H1 (cell line): ENCODE results near the gene TRIP13. TPM values are rescaled to one million over a fixed set of nuclear protein-coding genes. Genes with fewer than 3 reads are reported as not detected.
"Not testable (repeated sequence)": the region's sequence is repeated elsewhere in the genome, so short reads cannot be mapped to it uniquely, and the experiment has no call there.

Experiments
- CTCF ChIA-PET: fragments of 300-600 bp; sonication (Branson Sonifier 250); formaldehyde crosslinking; loops from one replicate; lab custom pipeline; 2021; ENCODE audit not compliant: partially characterized antibody; lab: Charles Lee
- POLR2A ChIA-PET: fragments of 300-600 bp; sonication (Branson Sonifier 250); formaldehyde crosslinking; loops from one replicate; lab custom pipeline; 2021; ENCODE audit warnings: inconsistent platforms; ENCODE audit not compliant: partially characterized antibody; lab: Charles Lee
- DNase-seq, 2 experiments: peaks; one replicate each; pipeline versions ENCODE4 v3.0.0 to v3.0.0-alpha.2; 2010 to 2022; ENCODE audit warnings: low spot score in 2 of 2, low read depth in 1 of 2, mixed read lengths in 1 of 2
- FAIRE-seq: peaks from 2 replicates; lab custom pipeline; 2011; peaks lifted over from hg19 to GRCh38; lab: Jason Lieb, UNC
- H2AFZ ChIP-seq: 2 replicates; pipeline ENCODE4 v1.8.1; 2012; ENCODE audit warnings: low read length, inconsistent platforms
- H2AK5ac ChIP-seq: 2 replicates; pipeline ENCODE4 v1.6.1; 2013; ENCODE audit warnings: low read depth, low read length
- H2BK120ac ChIP-seq: replicated peaks from 2 replicates; pipeline ENCODE3; 2013; ENCODE audit warnings: low read depth, low read length, inconsistent platforms
- H2BK12ac ChIP-seq: 2 replicates; pipeline ENCODE4 v1.6.1; 2013; ENCODE audit warnings: low read depth, low read length
- H2BK15ac ChIP-seq: 2 replicates; pipeline ENCODE4 v1.6.1; 2013; ENCODE audit warnings: low read length
- H2BK20ac ChIP-seq: 2 replicates; pipeline ENCODE4 v1.6.1; 2013; ENCODE audit warnings: low read length
- H2BK5ac ChIP-seq: 2 replicates; pipeline ENCODE4 v1.6.1; 2013; ENCODE audit warnings: low read depth, low read length
- H3K14ac ChIP-seq: 2 replicates; pipeline ENCODE4 v1.6.1; 2013; ENCODE audit warnings: inconsistent platforms; ENCODE audit not compliant: insufficient read length
- H3K18ac ChIP-seq: 2 replicates; pipeline ENCODE4 v1.6.1; 2013; ENCODE audit warnings: low read length; ENCODE audit errors: extremely low read depth
- H3K23ac ChIP-seq: 2 replicates; pipeline ENCODE4 v1.6.1; 2013; ENCODE audit warnings: inconsistent platforms; ENCODE audit not compliant: insufficient read length
- H3K23me2 ChIP-seq: 2 replicates; pipeline ENCODE4 v1.6.1; 2013; ENCODE audit warnings: low read depth, low read length
- H3K27ac ChIP-seq: 2 replicates; pipeline ENCODE4 v1.6.1; 2011; ENCODE audit warnings: low read depth, low read length, inconsistent platforms
- H3K27me3 ChIP-seq, 4 experiments: replicated peaks in 1 of 4; 1 replicate in 1 of 4; 2 replicates in 3 of 4; pipeline versions ENCODE4 v1.6.1 to v1.8.1; 2011 to 2013; ENCODE audit warnings: low read length in 3 of 4, mild to moderate bottlenecking in 3 of 4, inconsistent platforms in 2 of 4, mixed read lengths in 2 of 4, moderate library complexity in 1 of 4; ENCODE audit not compliant: control insufficient read depth in 3 of 4, insufficient read depth in 3 of 4; ENCODE audit errors: extremely low read depth in 1 of 4
- H3K36me3 ChIP-seq, 4 experiments: 2 replicates each; pipeline versions ENCODE4 v1.6.1 to v1.8.1; 2011 to 2013; ENCODE audit warnings: mild to moderate bottlenecking in 4 of 4, low read length in 3 of 4, moderate library complexity in 2 of 4, control low read depth in 1 of 4, inconsistent platforms in 1 of 4; ENCODE audit not compliant: insufficient read depth in 4 of 4, control insufficient read depth in 2 of 4
- H3K4ac ChIP-seq: replicated peaks from 2 replicates; pipeline ENCODE3; 2013; ENCODE audit warnings: low read length, low read depth, mixed read lengths, inconsistent platforms; ENCODE audit not compliant: insufficient read length
- H3K4me1 ChIP-seq, 4 experiments: replicated peaks in 1 of 4; 1 replicate in 1 of 4; 2 replicates in 3 of 4; pipeline versions ENCODE4 v1.6.1 to v1.8.1; 2011 to 2013; ENCODE audit warnings: low read length in 3 of 4, inconsistent platforms in 2 of 4, mixed read lengths in 1 of 4; ENCODE audit not compliant: insufficient read depth in 4 of 4, control insufficient read depth in 3 of 4
- H3K4me2 ChIP-seq, 2 experiments: 2 replicates each; pipeline versions ENCODE4 v1.6.1 to v1.8.1; 2011 to 2013; ENCODE audit warnings: low read depth in 2 of 2, low read length in 2 of 2, control low read depth in 1 of 2, inconsistent platforms in 1 of 2, mild to moderate bottlenecking in 1 of 2; ENCODE audit not compliant: insufficient read depth in 1 of 2
- H3K4me3 ChIP-seq, 4 experiments: fragments of 200-600, 300-600 bp in 1 of 4; sonication (generic), shearing (Covaris generic), sonication (Bioruptor Twin) in 1 of 4; 2 replicates each; pipeline versions ENCODE4 v1.5.1 to v1.8.1; 2011 to 2016; ENCODE audit warnings: low read length in 4 of 4, low read depth in 3 of 4, control low read depth in 2 of 4, inconsistent platforms in 2 of 4, mild to moderate bottlenecking in 2 of 4, mixed read lengths in 1 of 4, moderate library complexity in 1 of 4; ENCODE audit not compliant: insufficient read depth in 2 of 4; ENCODE audit errors: extremely low read depth in 1 of 4
- H3K56ac ChIP-seq: replicated peaks from 2 replicates; pipeline ENCODE3; 2013; ENCODE audit warnings: low read depth, mild to moderate bottlenecking, mixed read lengths, low read length, inconsistent platforms; ENCODE audit not compliant: insufficient read length
- H3K79me1 ChIP-seq: 2 replicates; pipeline ENCODE4 v1.6.1; 2013; ENCODE audit warnings: low read depth, low read length, control low read depth
- H3K79me2 ChIP-seq, 2 experiments: 2 replicates each; pipeline versions ENCODE4 v1.6.1 to v1.8.1; 2012 to 2013; ENCODE audit warnings: low read length in 2 of 2, mild to moderate bottlenecking in 2 of 2, inconsistent platforms in 1 of 2; ENCODE audit not compliant: insufficient read depth in 2 of 2, control insufficient read depth in 1 of 2
- H3K9ac ChIP-seq, 4 experiments: replicated peaks in 1 of 4; 1 replicate in 1 of 4; 2 replicates in 3 of 4; pipeline versions ENCODE4 v1.6.1 to v1.8.1; 2011 to 2013; ENCODE audit warnings: low read depth in 3 of 4, low read length in 3 of 4, control low read depth in 2 of 4, mild to moderate bottlenecking in 2 of 4, moderate library complexity in 2 of 4, inconsistent platforms in 1 of 4; ENCODE audit errors: extremely low read depth in 1 of 4
- H3K9me3 ChIP-seq, 2 experiments: 2 replicates each; pipeline versions ENCODE4 v1.6.1 to v1.8.1; 2012 to 2013; ENCODE audit warnings: mild to moderate bottlenecking in 2 of 2, moderate library complexity in 2 of 2, control low read depth in 1 of 2, inconsistent platforms in 1 of 2, low read depth in 1 of 2, low read length in 1 of 2, mixed read lengths in 1 of 2; ENCODE audit not compliant: insufficient read depth in 2 of 2
- H4K20me1 ChIP-seq, 2 experiments: replicated peaks in 1 of 2; 2 replicates each; pipeline versions ENCODE3 to v1.8.1; 2011 to 2013; ENCODE audit warnings: inconsistent platforms in 2 of 2, low read length in 2 of 2, mild to moderate bottlenecking in 1 of 2; ENCODE audit not compliant: insufficient read depth in 2 of 2, control insufficient read depth in 1 of 2
- H4K5ac ChIP-seq: 2 replicates; pipeline ENCODE4 v1.6.1; 2013; ENCODE audit warnings: low read length, low read depth, mixed read lengths, inconsistent platforms; ENCODE audit not compliant: insufficient read length
- H4K8ac ChIP-seq: 2 replicates; pipeline ENCODE4 v1.8.0; 2013; ENCODE audit warnings: mild to moderate bottlenecking, moderate library complexity, low read length, inconsistent platforms; ENCODE audit not compliant: insufficient read depth; ENCODE audit errors: extremely low read depth
- H4K91ac ChIP-seq: replicated peaks from 2 replicates; pipeline ENCODE3; 2013; ENCODE audit warnings: low read length, mixed read lengths, inconsistent platforms; ENCODE audit not compliant: insufficient read length
- WGBS, 2 experiments: shearing (Covaris generic) in 1 of 2; methylation state at CpG; one replicate each; pipeline versions ENCODE4 v1.1.6 to v1.1.7; 2013 to 2015; ENCODE audit warnings: low lambda C conversion rate in 2 of 2, mixed read lengths in 2 of 2, inconsistent platforms in 1 of 2, low coverage in 1 of 2, missing lambda C conversion rate in 1 of 2; ENCODE audit not compliant: insufficient replicate concordance in 2 of 2, insufficient coverage in 1 of 2, insufficient read length in 1 of 2; ENCODE audit errors: extremely low coverage in 1 of 2, missing lambda C conversion rate in 1 of 2; 5-methylcytosine and 5-hydroxymethylcytosine counted together
- polyA plus RNA-seq, 7 experiments: library from polyadenylated mRNA; depleted of rRNA in 3 of 7; stranded (reverse) in 5 of 7; unstranded in 2 of 7; fragments of >200 nt in 5 of 7; fragments of 200-250 nt in 2 of 7; gene quantifications; 1 replicate in 5 of 7; 2 replicates in 1 of 7; 4 replicates in 1 of 7; pipeline versions ENCODE4 v1.2.1 to v1.2.3, GENCODE V29; 2011 to 2013; ENCODE audit warnings: missing spikeins in 2 of 7, mixed read lengths in 2 of 7
- total RNA-seq: library from RNA; stranded (reverse); fragmentation: NEBNext Ultra II Directional; extraction: Animal tissue kit (Norgen Biotek cat#: 25700); gene quantifications from 2 replicates; pipeline ENCODE4 v1.2.1, GENCODE V29; 2021

TRIP13 gene
- total and polyA plus RNA-seq, 2 of the 8 experiments (the other 6 are each of a cell fraction or from before 2014, with no cell fraction given): 20.0 to 39.2 TPM

GRCh38 chr5:846602-847091 is 46.0 kb upstream of the TRIP13 start:
- H3K4me2 ChIP-seq, H3K4me1 ChIP-seq, H2BK120ac ChIP-seq, H3K9me3 ChIP-seq, H3K36me3 ChIP-seq, H3K56ac ChIP-seq, H2AFZ ChIP-seq, H3K4ac ChIP-seq, H4K8ac ChIP-seq, H2BK20ac ChIP-seq, H3K27me3 ChIP-seq, H3K14ac ChIP-seq, H2BK5ac ChIP-seq, H4K20me1 ChIP-seq, H4K5ac ChIP-seq, H3K18ac ChIP-seq, H3K23me2 ChIP-seq, CTCF ChIA-PET, H3K23ac ChIP-seq, H3K9ac ChIP-seq, H4K91ac ChIP-seq, H3K4me3 ChIP-seq, H3K79me2 ChIP-seq, POLR2A ChIA-PET, H3K79me1 ChIP-seq, H3K27ac ChIP-seq, H2AK5ac ChIP-seq: not testable (repeated sequence)
- WGBS, 2 experiments: 93% methylated on average over 16 of the region's 18 CpGs; no CpG with 5 or more reads in 1 of the 2 experiments
- H2BK12ac ChIP-seq: 0 out of 2 replicates have a peak overlapping the region, but pooled peaks have one; percentile 71
- FAIRE-seq (peak; percentile 94), DNase-seq (peak in 1 of 2 experiments; percentile 43)
- H2BK15ac ChIP-seq: 0 out of 2 replicates have a peak overlapping the region, but pooled peaks have one; percentile 12

GRCh38 chr5:847212-847611 is 45.5 kb upstream of the TRIP13 start:
- H3K27ac ChIP-seq, H2BK12ac ChIP-seq, H2AFZ ChIP-seq, H2BK5ac ChIP-seq, H3K4me1 ChIP-seq, DNase-seq, H2BK20ac ChIP-seq, H3K79me1 ChIP-seq, H3K23me2 ChIP-seq, H3K9me3 ChIP-seq, H2AK5ac ChIP-seq, H3K36me3 ChIP-seq, H2BK15ac ChIP-seq, H3K23ac ChIP-seq, FAIRE-seq, H3K14ac ChIP-seq, POLR2A ChIA-PET, H4K8ac ChIP-seq, H3K56ac ChIP-seq, H2BK120ac ChIP-seq, H4K5ac ChIP-seq, H4K91ac ChIP-seq, H3K4me3 ChIP-seq, H3K18ac ChIP-seq, CTCF ChIA-PET, H3K9ac ChIP-seq, H3K4ac ChIP-seq, H3K4me2 ChIP-seq, H3K27me3 ChIP-seq, H4K20me1 ChIP-seq, H3K79me2 ChIP-seq: not testable (repeated sequence)
- 92% methylated on average over 9 of the region's 18 CpGs; no CpG with 5 or more reads in 1 of the 2 experiments for WGBS, 2 experiments
